Measurements from ENCODE around the gene MUC15.

Gene MUC15, protein sequence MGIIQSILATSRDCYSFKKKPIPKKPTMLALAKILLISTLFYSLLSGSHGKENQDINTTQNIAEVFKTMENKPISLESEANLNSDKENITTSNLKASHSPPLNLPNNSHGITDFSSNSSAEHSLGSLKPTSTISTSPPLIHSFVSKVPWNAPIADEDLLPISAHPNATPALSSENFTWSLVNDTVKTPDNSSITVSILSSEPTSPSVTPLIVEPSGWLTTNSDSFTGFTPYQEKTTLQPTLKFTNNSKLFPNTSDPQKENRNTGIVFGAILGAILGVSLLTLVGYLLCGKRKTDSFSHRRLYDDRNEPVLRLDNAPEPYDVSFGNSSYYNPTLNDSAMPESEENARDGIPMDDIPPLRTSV

DNA sequence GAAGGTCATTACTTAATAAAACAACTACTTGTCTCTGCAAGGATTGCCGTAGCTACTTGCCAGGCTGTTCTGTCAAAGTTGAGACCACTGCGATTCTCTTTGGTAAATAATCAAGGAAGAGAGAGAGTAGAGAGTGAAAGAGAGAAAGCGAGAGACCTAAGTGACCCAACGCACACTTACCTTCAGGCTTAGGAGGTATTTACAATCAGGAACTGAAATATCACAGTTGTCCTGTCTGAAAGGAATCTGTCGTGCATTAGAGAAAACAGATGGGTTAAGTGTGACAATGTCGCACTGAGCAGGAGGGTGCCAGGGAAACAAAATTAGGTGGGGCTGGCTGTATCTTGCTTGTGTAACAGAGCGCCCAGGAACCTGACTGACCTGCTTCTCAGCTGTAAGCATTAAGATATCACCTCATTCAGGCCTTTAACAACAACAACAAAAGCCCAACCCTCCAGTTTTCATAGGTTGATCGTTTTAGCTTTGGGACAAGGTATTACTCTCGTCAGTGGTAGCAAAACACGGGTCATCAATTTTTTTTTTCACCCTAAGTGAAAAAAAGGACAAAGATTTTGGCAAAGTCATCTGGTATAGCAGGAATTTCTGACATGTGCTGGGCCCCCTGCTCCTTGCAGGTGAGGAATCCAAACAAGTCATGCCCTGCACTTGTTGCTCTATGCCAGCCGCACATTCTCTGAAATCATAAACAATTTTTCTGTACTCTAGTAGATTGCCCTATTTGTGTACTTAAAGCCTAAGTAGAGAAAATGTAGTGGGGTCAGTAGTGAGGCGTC is at the start of gene MUC15:
Gene MUC15, minus strand, starts transcription at position 403 of the 794 bp plus-strand sequence. CDS start 5,169 bp downstream, outside the sequence.
- no peak for DNase-seq (ENCODE audit: low read depth, low spot score)
- Histone ChIP-seq H3K4me3 (no peak within 1 kb of the TSS), H3K9me3 (ENCODE audit: low read depth, low read length) (no peaks in the 10 kb centered on the region), H3K36me3 (ENCODE audit: insufficient read depth, low read length) (no peaks in the 10 kb centered on the region), H3K27ac (no peak within 1 kb of the TSS), H3K9ac (ENCODE audit: insufficient read length) (no peak within 1 kb of the TSS)
- TF ChIP-seq FOXP2 (optimal IDR thresholded peaks at IDR 0.05; ENCODE audit: control extremely low read depth, extremely low read length, insufficient read depth) (no peak), EZH2 (IDR thresholded peaks at IDR 0.05) (no peak), POLR2AphosphoS5 (IDR thresholded peaks at IDR 0.05; ENCODE audit: borderline replicate concordance, low read depth, low read length) (no peak)

DNA sequence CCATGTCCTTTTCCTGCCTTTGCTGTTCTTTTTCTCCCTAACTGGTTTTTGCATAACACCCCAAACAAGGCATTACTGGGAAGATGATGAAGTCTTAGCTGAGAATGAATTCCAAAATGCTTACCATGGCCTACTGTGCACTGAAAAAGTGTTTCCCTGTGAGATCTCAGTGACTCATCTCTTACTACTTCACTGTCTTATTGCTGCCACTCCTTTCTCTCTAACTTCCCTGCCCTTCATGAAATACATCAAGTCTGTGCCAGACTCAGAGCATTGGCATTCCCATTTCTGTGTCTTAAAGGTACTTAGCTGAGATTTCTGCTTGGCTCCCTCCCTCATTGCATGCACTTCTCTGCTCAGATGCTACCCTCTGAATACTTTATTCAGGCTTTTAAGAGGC is 49.1 kb upstream of the MUC15 start:
- no peak overlapping the region for H3K27ac ChIP-seq
- TF ChIP-seq POLR2AphosphoS5 (IDR thresholded peaks at IDR 0.05; ENCODE audit: borderline replicate concordance, low read depth, low read length) (no peak), EZH2 (IDR thresholded peaks at IDR 0.05) (no peak), FOXP2 (optimal IDR thresholded peaks at IDR 0.05; ENCODE audit: control extremely low read depth, extremely low read length, insufficient read depth) (no peak)

DNA sequence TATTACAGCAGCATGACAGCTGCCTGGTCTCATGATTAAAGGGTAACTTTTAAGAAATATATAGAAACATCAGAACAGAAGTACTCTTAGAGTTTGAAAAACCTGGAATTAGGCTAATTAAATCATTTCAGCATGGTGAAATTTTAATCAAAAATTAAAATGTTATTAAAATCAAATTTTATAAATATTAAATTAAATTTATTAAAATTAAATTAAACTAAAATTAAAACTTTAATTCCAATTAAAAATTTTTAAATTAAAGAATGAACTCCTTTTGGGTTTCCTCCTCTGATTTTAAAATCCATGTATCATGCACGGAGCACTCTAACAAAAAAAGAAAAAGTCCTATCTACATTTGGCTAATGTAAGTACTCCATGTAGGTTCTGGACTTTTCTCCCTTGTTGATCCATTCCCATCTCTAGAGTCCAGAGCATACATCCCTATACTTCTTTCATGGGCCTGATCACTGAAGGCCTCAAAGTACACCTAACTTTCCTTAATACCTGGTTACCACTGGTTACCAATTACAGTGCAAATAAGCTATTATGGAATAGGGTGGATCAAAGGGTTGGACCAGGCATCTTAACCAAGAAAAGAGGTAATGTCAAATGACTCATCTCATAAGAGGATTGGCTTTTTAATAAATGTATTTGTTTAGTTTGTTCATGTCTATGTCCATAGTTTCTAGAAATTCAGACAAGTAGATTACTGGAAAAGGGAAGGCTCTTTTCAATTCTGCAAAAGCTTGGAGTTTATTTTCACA is 48.4 kb upstream of the MUC15 start:
- no peak for TF ChIP-seq EZH2 (IDR thresholded peaks at IDR 0.05)
- TF ChIP-seq FOXP2 (optimal IDR thresholded peaks at IDR 0.05; ENCODE audit: control extremely low read depth, extremely low read length, insufficient read depth) = no peak
- no peak for TF ChIP-seq POLR2AphosphoS5 (IDR thresholded peaks at IDR 0.05; ENCODE audit: borderline replicate concordance, low read depth, low read length)
- no peak for DNase-seq (ENCODE audit: low read depth, low spot score)
- no peak overlapping the region for H3K27ac ChIP-seq

More for the DNA sequence above, 49.1 kb upstream of the MUC15 start:
- DNase-seq (ENCODE audit: low read depth, low spot score) = no peak
- no peaks in the 10 kb centered on the region for H3K9me3 ChIP-seq (ENCODE audit: low read depth, low read length)
- H3K4me3 ChIP-seq = no peak overlapping the region
- H3K9ac ChIP-seq (ENCODE audit: insufficient read length) = no peak overlapping the region
- no peaks in the 10 kb centered on the region for H3K36me3 ChIP-seq (ENCODE audit: insufficient read depth, low read length)

DNA sequence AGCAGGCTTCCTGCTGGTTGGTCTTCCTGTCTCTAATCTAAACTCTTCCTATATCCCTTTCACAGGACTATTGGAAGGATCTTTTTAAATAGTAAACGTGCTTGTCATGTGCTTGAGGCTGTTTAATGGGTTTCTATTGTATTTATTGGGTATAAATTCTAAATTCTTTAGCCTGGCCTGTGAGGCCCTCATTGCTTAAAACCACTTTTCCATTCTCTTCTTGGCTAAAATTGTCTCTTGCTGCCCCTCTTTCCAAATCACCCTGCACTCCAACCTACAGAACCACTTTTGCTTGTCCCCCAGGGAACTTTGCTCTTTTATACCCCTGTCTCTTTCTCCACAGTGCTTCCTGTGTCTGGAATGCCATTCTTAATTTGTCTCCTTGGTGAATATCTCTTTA is 46.4 kb upstream of the MUC15 start:
- H3K36me3 ChIP-seq (ENCODE audit: insufficient read depth, low read length) = no peaks in the 10 kb centered on the region
- DNase-seq (ENCODE audit: low read depth, low spot score) = no peak
- TF ChIP-seq POLR2AphosphoS5 (IDR thresholded peaks at IDR 0.05; ENCODE audit: borderline replicate concordance, low read depth, low read length) (no peak), EZH2 (IDR thresholded peaks at IDR 0.05) (no peak), FOXP2 (optimal IDR thresholded peaks at IDR 0.05; ENCODE audit: control extremely low read depth, extremely low read length, insufficient read depth) (no peak)
- H3K27ac ChIP-seq = no peak overlapping the region
- H3K9ac ChIP-seq (ENCODE audit: insufficient read length) = no peak overlapping the region
- no peaks in the 10 kb centered on the region for H3K9me3 ChIP-seq (ENCODE audit: low read depth, low read length)
- no peak overlapping the region for H3K4me3 ChIP-seq

More for the DNA sequence above, 48.4 kb upstream of the MUC15 start:
- H3K9me3 ChIP-seq (ENCODE audit: low read depth, low read length) = no peaks in the 10 kb centered on the region
- no peaks in the 10 kb centered on the region for H3K36me3 ChIP-seq (ENCODE audit: insufficient read depth, low read length)
- H3K9ac ChIP-seq (ENCODE audit: insufficient read length) = no peak overlapping the region
- H3K4me3 ChIP-seq = no peak overlapping the region

DNA sequence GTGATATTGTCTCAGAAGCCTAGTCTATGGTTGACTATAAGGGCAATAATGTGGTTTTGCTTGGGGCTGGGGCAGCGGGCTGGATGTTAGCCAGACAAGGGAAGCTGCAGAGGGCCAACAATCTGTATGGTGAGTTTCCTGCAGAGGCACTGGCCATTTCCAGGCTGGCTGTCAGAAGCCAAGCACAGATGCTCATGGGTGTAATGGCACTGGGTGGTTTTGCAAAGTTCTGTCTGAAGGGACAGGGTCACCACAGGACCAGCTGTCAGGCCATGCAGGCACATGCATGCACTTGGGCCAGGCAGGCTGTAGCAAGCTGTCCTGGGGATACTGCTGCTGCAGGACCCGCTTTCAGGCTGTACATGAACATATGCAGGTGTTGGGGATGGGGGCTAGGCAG is 41.7 kb upstream of the MUC15 start:
- Histone ChIP-seq H3K4me3 (no peak overlapping the region), H3K9ac (ENCODE audit: insufficient read length) (no peak overlapping the region), H3K27ac (no peak overlapping the region), H3K36me3 (ENCODE audit: insufficient read depth, low read length) (no peaks in the 10 kb centered on the region), H3K9me3 (ENCODE audit: low read depth, low read length) (no peaks in the 10 kb centered on the region)
- no peak for TF ChIP-seq POLR2AphosphoS5 (IDR thresholded peaks at IDR 0.05; ENCODE audit: borderline replicate concordance, low read depth, low read length)
- TF ChIP-seq EZH2 (IDR thresholded peaks at IDR 0.05) = no peak
- TF ChIP-seq FOXP2 (optimal IDR thresholded peaks at IDR 0.05; ENCODE audit: control extremely low read depth, extremely low read length, insufficient read depth) = no peak
- no peak for DNase-seq (ENCODE audit: low read depth, low spot score)

DNA sequence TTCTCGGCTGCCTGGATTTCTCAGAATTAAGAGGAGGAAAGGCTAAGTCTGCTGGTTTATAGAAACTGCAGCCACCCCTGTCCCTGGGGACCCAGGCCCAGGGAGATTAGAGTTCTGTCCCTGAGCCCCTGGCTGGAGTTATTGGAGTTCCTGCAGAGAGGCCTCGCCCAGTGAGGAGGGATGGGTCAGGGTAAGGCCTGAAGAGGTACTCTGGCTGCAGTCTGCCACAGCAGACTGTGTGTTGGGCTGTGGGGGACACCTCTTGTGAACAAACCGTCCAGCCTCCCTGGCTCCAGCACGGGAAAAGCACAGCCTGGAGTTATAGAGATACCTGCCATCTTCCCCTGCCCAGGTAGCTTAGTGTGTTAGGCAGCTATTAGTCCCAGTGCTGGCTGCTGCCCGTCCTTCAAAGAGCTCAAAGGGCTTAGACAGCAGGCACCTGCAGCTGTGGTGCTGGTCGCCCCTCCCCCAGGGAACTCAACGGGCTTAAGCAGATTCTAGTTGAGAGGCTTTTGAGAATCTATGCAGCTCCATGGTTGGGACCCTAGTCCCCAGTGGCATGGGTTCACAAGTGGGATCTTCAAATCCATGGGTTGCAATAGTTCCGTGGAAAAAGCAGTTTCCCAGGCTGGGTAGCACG is 36.6 kb upstream of the MUC15 start:
- no peak for DNase-seq (ENCODE audit: low read depth, low spot score)
- no peak overlapping the region for H3K4me3 ChIP-seq
- H3K36me3 ChIP-seq (ENCODE audit: insufficient read depth, low read length) = no peaks in the 10 kb centered on the region
- no peak overlapping the region for H3K27ac ChIP-seq
- TF ChIP-seq FOXP2 (optimal IDR thresholded peaks at IDR 0.05; ENCODE audit: control extremely low read depth, extremely low read length, insufficient read depth) = no peak
- no peak for TF ChIP-seq POLR2AphosphoS5 (IDR thresholded peaks at IDR 0.05; ENCODE audit: borderline replicate concordance, low read depth, low read length)
- TF ChIP-seq EZH2 (IDR thresholded peaks at IDR 0.05) = no peak
- no peak overlapping the region for H3K9ac ChIP-seq (ENCODE audit: insufficient read length)
- no peaks in the 10 kb centered on the region for H3K9me3 ChIP-seq (ENCODE audit: low read depth, low read length)

DNA sequence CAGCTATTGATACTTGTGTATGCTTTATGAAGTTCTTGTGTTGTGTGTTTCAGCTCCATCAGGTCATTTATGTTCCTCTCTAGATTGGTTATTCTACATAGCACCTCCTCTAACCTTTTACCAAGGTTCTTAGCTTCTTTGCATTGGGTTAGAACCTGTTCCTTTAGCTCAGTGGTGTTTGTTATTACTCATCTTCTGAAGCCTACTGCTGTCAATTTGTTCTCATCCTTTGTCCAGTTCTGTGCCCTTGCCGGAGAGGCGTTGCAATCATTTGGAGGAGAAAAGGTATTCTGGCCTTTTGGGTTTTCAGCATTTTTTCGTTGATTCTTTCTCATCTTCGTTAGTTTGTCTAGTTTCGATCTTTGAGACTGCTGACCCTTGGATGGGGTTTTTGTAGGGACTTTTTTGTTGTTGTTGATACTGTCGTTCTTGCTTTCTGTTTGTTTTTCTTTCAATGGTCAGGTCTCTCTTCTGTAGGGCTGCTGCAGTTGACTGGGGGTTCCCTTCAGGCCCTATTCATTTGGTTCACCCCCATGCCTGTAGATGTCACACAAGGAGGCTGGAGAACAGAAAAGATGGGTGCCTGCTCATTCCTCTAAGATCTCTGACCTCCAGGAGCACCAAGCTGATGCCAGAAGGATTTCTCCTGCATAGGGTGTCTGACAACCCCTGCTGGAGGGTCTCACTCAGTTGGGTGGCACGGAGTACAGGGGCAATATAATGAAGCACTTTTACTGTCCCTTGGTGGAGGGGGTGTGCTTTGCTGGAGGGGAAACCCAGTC is 35.9 kb upstream of the MUC15 start:
- no peak overlapping the region for H3K27ac ChIP-seq
- TF ChIP-seq POLR2AphosphoS5 (IDR thresholded peaks at IDR 0.05; ENCODE audit: borderline replicate concordance, low read depth, low read length) (no peak), EZH2 (IDR thresholded peaks at IDR 0.05) (no peak), FOXP2 (optimal IDR thresholded peaks at IDR 0.05; ENCODE audit: control extremely low read depth, extremely low read length, insufficient read depth) (no peak)
- DNase-seq (ENCODE audit: low read depth, low spot score) = no peak
- no peaks in the 10 kb centered on the region for H3K36me3 ChIP-seq (ENCODE audit: insufficient read depth, low read length)
- no peak overlapping the region for H3K9ac ChIP-seq (ENCODE audit: insufficient read length)
- no peak overlapping the region for H3K4me3 ChIP-seq
- no peaks in the 10 kb centered on the region for H3K9me3 ChIP-seq (ENCODE audit: low read depth, low read length)

Measured in SK-N-MC (cell line).